Transverse colon (tissue), 4 donors: Measurements from ENCODE around the gene MPPED1.

Experiments
- EP300 ChIP-seq: sonication (generic); formaldehyde crosslinking; IDR thresholded peaks from one replicate; pipeline ENCODE4 v1.6.1; 2017; ENCODE audit warnings: antibody characterized with exemption, low read depth
- POLR2A ChIP-seq: fragments of 450-650 bp; IDR thresholded peaks from one replicate; pipeline ENCODE4 v1.6.1; 2016; ENCODE audit warnings: antibody characterized with exemption, mild to moderate bottlenecking, moderate library complexity
- POLR2AphosphoS5 ChIP-seq, 3 donors: sonication (generic); formaldehyde crosslinking; IDR thresholded peaks; one replicate each; pipeline ENCODE4 v1.6.1; 2016; ENCODE audit warnings: antibody characterized with exemption in 3 of 3
- TF ChIP-seq, protein P1 (sequence below), 5 experiments: fragments of 200-600 bp in 3 of 5; fragments of 450-650 bp in 2 of 5; sonication (generic) in 3 of 5; IDR thresholded peaks; 1 replicate in 2 of 5; 2 replicates in 3 of 5; pipeline ENCODE4 v1.5.1; 2016 to 2017; ENCODE audit warnings: antibody characterized with exemption in 5 of 5, inconsistent platforms in 3 of 5, mild to moderate bottlenecking in 2 of 5, moderate library complexity in 1 of 5

- TF ChIP-seq, protein P1, sequence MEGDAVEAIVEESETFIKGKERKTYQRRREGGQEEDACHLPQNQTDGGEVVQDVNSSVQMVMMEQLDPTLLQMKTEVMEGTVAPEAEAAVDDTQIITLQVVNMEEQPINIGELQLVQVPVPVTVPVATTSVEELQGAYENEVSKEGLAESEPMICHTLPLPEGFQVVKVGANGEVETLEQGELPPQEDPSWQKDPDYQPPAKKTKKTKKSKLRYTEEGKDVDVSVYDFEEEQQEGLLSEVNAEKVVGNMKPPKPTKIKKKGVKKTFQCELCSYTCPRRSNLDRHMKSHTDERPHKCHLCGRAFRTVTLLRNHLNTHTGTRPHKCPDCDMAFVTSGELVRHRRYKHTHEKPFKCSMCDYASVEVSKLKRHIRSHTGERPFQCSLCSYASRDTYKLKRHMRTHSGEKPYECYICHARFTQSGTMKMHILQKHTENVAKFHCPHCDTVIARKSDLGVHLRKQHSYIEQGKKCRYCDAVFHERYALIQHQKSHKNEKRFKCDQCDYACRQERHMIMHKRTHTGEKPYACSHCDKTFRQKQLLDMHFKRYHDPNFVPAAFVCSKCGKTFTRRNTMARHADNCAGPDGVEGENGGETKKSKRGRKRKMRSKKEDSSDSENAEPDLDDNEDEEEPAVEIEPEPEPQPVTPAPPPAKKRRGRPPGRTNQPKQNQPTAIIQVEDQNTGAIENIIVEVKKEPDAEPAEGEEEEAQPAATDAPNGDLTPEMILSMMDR (IDR thresholded peaks at IDR 0.05), result no peak
- TF ChIP-seq POLR2A, result no peak
- no peak for TF ChIP-seq EP300
- no peak for TF ChIP-seq POLR2AphosphoS5 (IDR thresholded peaks at IDR 0.05)
Observed at GRCh38 chr22:43434275-43434927, 22.6 kb downstream of the MPPED1 start.
